Measurements from ENCODE around the gene CALR. TPM values are rescaled to one million over a fixed set of nuclear protein-coding genes. Genes with fewer than 3 reads are reported as not detected.

Gene CALR
- total RNA-seq, 1 experiment from 2014 or later, result 1,700 TPM

DNA sequence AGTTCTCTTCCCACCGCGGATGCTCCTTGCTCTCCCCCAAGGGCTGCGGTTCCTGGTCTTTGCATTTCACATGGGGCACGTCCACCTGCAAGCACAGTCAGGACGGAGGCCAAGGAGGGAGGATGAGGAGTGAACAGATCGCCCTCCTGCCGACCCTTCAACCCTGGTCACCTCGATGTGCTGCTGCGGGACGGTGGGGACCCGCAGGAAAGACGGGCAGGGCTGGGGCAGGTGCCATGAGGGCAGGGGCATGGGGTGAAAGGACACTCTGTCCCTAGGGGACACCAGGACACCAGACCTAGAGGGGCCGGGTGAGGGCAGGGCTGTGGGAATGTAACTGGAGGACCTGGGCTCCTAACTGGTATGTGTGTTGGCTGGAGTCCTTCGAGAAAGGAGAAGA, 20.2 kb upstream of the CALR start:
- H3K9me3 ChIP-seq (replicated peaks), result peaks cover 9% of the 10 kb centered on the region
- H3K27ac ChIP-seq, result no peak overlapping the region
- H3K4me3 ChIP-seq, result no peak overlapping the region
- H3K36me3 ChIP-seq, result peaks cover 10% of the 10 kb centered on the region
- H3K27me3 ChIP-seq (replicated peaks), result no peaks in the 10 kb centered on the region
- peaks cover 17% of the 10 kb centered on the region for H3K4me1 ChIP-seq (replicated peaks)
- no peak for DNase-seq (ENCODE audit: low read depth in 1 of 2, low spot score in 2 of 2)

DNA sequence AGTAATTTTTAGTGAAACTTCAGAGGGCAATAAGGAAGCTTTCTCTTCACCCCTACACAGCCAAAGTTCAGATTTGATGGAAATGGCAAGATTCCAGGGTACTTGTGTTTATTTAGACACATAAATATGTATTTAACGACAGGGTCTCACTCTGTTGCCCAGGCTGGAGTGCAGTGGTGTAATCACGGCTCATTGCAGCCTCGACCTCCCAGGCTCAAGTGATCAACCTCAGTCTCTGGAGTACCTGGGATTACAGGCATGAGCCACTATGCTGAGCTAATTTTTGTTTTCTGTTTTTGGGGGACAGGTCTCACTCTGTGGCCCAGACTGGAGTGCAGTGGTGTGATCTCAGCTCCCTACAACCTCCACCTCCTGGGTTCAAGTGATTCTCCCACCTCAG, 17.4 kb upstream of the CALR start:
- Histone ChIP-seq H3K9me3 (replicated peaks) (peaks cover 9% of the 10 kb centered on the region), H3K4me3 (no peak overlapping the region), H3K27me3 (replicated peaks) (no peaks in the 10 kb centered on the region), H3K36me3 (peaks cover 36% of the 10 kb centered on the region), H3K27ac (no peak overlapping the region), H3K4me1 (replicated peaks) (peaks cover 8% of the 10 kb centered on the region)
- DNase-seq (ENCODE audit: low read depth in 1 of 2, low spot score in 2 of 2), result no peak

DNA sequence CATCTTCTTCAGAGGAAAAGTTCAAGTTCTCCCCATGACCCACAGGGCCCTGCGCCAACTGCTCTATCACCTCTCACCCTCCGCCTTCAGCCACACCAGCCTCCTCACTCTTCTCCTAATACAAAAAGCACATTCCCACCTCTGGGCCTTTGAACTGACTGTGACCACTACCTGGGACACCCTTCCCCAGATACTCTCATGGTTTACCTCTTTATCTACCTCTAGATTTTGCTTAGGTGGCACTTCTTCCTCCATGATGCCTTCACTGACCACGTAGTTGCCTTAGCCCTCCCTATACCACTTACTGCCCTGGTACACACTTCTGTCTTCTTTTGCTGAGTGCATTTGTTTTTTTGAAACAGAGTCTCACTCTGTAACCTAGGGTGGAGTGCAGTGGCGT, 15.4 kb upstream of the CALR start:
- no peak overlapping the region for H3K27ac ChIP-seq
- no peaks in the 10 kb centered on the region for H3K27me3 ChIP-seq (replicated peaks)
- DNase-seq (ENCODE audit: low read depth in 1 of 2, low spot score in 2 of 2), result no peak
- H3K4me1 ChIP-seq (replicated peaks), result peaks cover 8% of the 10 kb centered on the region
- H3K4me3 ChIP-seq, result no peak overlapping the region
- peaks cover 51% of the 10 kb centered on the region for H3K36me3 ChIP-seq
- H3K9me3 ChIP-seq (replicated peaks), result peaks cover 9% of the 10 kb centered on the region

DNA sequence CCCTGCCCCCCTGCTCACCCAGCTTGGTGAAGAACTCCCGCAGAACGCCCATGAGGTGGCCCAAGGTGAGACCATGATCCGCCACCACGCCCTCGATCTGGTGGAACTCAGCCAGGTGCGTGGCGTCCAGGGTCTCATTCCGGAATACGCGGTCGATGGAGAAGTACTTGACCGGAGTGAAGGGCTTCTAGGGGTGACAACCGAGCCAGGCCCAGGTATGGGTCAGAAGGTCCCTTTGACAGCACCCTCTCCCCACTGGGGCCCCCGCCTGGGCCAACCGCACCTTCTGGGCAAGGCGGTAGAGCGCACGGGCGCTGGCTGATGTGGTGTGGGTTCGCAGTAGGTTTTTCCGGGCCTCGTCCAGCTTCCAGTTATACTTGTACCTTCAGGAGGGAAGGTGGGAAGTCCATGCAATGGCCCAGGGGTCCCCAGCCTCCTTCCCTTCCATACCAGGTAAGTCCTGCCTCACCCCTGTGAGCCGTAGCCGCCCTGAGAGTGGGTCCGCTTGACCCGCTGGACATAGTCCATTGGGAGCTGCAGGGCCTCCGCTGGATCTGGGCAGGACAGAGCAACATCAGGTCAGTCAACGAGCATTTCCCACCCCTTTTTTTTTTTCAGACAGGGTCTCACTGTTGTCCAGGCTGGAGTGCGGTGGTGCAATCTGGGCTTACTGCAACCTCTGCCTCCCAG, 13.6 kb upstream of the CALR start:
- DNase-seq (ENCODE audit: low read depth in 1 of 2, low spot score in 2 of 2), result no peak
- peaks cover 68% of the 10 kb centered on the region for H3K36me3 ChIP-seq
- H3K4me3 ChIP-seq, result no peak overlapping the region

DNA sequence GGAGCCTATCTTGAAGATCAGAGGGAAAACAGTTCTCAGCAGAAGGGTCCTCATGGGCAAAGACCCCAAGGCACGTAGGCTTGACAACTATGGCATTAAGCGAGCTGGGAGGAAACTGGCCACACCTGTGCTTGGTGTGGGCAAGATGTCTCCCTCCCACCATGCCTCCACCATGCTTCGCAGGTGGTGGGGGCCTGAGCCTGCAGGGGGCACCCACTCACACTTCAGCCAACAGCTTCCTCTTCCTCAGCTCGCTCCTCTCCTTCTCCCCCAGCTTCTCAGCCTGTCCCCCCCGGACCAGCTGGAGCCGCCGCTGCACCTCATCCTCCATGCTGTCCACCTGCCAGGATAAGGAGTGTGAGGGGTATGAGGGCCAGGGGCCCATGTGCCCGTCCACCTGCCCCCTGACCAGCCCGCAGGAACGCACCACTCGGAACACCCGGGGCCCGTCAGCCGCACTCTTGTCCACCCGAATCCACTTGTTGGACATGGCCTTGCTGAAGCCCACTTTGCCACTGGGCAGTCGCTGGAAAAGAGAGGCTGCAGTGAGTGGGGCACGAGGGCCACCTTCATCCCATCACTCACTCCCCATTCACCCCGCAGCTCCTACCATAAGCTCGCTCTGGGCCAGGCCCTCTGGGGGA, 8.3 kb upstream of the CALR start:
- Histone ChIP-seq H3K4me3 (no peak overlapping the region), H3K27ac (no peak overlapping the region), H3K36me3 (peaks cover 59% of the 10 kb centered on the region), H3K4me1 (replicated peaks) (peaks cover 13% of the 10 kb centered on the region), H3K27me3 (replicated peaks) (no peaks in the 10 kb centered on the region), H3K9me3 (replicated peaks) (no peaks in the 10 kb centered on the region)
- DNase-seq (ENCODE audit: low read depth in 1 of 2, low spot score in 2 of 2), result no peak

More for the DNA sequence above, 13.6 kb upstream of the CALR start:
- Histone ChIP-seq H3K27me3 (replicated peaks) (no peaks in the 10 kb centered on the region), H3K27ac (no peak overlapping the region), H3K4me1 (replicated peaks) (no peaks in the 10 kb centered on the region), H3K9me3 (replicated peaks) (no peaks in the 10 kb centered on the region)

DNA sequence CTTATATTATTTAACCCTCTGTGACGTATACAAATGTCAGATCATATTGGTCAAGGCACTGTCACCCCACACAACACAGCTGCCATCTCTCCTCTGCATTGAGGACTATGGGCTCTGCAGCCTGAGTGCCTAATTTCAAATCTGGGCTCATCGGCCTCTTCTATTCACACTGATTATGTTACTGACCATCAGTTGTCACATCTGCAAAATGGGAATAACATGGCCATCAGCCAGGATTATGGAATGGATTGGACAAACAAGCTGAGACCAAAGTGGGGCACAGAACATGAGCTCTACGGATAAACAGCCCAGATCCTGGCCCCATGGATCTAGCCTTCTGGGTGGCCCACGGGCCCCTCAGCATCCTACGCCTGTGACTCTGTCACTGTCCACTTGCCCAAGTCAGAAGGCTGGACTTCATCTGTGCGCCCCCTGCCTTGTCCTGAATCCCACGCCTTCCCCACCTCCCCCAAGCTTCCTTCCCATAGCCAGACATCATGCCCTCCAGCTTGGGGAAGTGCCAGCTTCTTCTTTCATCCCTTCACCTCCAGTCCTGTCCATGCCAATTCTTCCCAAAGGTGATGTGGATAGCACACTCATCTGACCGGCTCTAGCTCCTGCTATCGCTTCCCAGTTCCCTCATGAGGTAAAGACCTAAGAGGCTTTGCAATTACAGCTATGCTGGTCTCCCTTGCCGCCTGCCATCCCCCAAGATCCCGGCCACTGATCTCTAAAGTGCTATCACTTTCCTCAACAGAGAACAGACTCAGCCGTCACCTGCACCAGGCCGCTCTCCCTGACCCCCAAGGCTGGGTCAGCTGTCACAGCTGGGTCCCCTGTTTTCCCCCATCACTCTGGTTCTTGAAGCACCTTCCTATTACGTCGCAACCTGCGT, 5.8 kb upstream of the CALR start:
- no peak for DNase-seq (ENCODE audit: low read depth in 1 of 2, low spot score in 2 of 2)
- H3K9me3 ChIP-seq (replicated peaks), result no peaks in the 10 kb centered on the region
- peak overlapping the region; percentile 82 for H3K4me3 ChIP-seq
- no peaks in the 10 kb centered on the region for H3K27me3 ChIP-seq (replicated peaks)
- peaks cover 39% of the 10 kb centered on the region for H3K36me3 ChIP-seq
- H3K27ac ChIP-seq, result peak overlapping the region; percentile 24; the same call in 1 of the 2 replicates
- peaks cover 17% of the 10 kb centered on the region for H3K4me1 ChIP-seq (replicated peaks)

DNA sequence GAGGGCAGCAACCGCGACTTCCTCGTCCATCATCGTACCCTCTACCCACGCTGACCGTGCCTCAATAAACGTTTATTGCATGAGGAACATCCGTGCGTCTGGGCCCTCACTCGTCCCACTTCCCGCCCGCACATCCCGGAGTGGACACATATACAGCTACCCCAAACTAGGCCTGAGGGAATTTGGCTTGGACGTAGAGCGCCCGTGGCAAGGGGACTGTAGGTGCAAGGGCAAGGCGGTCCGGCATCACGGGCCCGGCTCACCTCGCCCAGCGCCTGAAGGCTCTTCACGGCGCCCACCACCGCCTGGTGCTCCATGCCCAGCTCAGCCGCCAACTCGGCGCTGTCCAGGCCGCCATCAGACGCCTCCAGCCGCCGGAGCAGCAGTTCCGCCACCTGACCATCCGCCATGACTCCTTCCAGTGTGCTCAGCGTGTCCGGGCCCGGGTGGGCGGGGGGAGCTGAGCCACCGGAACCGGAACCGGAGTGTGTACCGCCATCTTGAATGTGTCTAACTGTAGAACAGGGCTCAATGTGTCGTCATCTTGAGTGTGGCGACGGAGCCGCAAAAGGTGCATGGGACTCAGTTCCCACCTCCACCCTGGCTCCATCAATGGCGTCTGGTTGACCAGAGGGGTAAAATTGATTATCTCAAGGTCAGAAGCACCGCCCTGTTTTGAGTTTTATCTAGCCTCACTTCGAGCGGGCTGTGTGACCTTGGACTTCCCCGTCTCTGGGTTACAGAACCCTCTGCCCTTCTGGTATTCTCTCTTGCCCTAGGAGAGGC, 4.9 kb upstream of the CALR start, which contains the start of gene FARSA:
Gene FARSA (minus strand): TSS at position 425 of the 786 bp plus-strand sequence. CDS start 15 bp downstream, at position 410.
- peak within 1 kb of the TSS; percentile 24; the same call in 1 of the 2 replicates for H3K27ac ChIP-seq
- H3K27me3 ChIP-seq (replicated peaks), result no peaks in the 10 kb centered on the region
- peaks cover 21% of the 10 kb centered on the region for H3K4me1 ChIP-seq (replicated peaks)
- no peaks in the 10 kb centered on the region for H3K9me3 ChIP-seq (replicated peaks)
- peak; percentile 78 to 88 for DNase-seq (ENCODE audit: low read depth in 1 of 2, low spot score in 2 of 2)
- H3K36me3 ChIP-seq, result peaks cover 32% of the 10 kb centered on the region
- peak within 1 kb of the TSS; percentile 82 for H3K4me3 ChIP-seq

DNA sequence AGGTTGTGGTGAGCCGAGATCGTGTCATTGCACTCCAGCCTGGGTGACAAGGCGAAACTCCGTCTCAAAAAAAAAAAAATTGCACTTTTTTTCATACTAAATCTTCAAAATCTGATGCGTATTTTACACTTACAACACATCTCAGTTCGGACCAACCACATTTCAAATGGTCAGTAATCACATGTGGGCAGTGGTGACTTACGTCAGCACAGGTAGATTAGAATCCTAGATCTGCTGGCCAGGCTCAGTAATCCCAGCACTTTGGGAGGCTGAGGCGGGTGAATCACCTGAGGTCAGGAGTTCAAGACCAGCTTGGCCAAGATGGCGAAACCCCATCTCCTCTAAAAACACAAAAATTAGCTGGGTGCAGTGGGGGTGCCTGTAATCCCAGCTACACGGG, 3.3 kb upstream of the CALR start:
- Histone ChIP-seq H3K27ac (no peak overlapping the region), H3K9me3 (replicated peaks) (no peaks in the 10 kb centered on the region), H3K4me1 (replicated peaks) (peaks cover 29% of the 10 kb centered on the region), H3K36me3 (peaks cover 33% of the 10 kb centered on the region), H3K27me3 (replicated peaks) (no peaks in the 10 kb centered on the region), H3K4me3 (no peak overlapping the region)
- no peak for DNase-seq (ENCODE audit: low read depth in 1 of 2, low spot score in 2 of 2)

DNA sequence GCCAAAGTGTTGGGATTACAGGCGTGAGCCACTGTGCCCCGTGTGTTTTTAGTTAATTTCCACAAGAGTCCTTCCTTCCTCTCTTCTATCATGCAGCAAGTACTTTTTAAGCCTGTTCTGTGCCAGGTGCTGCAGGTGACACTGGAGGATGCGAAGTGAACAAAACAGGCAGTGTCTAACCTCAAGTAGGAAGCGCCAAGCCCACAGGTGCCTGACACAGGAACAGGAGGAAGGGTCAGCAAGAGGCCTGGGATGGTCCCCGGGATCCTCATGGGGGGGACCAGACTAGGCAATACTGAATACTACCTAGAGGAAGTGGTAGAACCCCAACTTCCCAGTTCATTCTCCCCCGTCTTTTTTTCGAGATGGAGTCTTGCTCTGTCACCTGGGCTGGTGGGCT, 1.8 kb upstream of the CALR start:
- H3K4me3 ChIP-seq, result no peak overlapping the region
- no peak for DNase-seq (ENCODE audit: low read depth in 1 of 2, low spot score in 2 of 2)
- no peak overlapping the region for H3K27ac ChIP-seq
- no peaks in the 10 kb centered on the region for H3K27me3 ChIP-seq (replicated peaks)
- no peaks in the 10 kb centered on the region for H3K9me3 ChIP-seq (replicated peaks)
- peaks cover 36% of the 10 kb centered on the region for H3K36me3 ChIP-seq
- H3K4me1 ChIP-seq (replicated peaks), result peaks cover 36% of the 10 kb centered on the region

DNA sequence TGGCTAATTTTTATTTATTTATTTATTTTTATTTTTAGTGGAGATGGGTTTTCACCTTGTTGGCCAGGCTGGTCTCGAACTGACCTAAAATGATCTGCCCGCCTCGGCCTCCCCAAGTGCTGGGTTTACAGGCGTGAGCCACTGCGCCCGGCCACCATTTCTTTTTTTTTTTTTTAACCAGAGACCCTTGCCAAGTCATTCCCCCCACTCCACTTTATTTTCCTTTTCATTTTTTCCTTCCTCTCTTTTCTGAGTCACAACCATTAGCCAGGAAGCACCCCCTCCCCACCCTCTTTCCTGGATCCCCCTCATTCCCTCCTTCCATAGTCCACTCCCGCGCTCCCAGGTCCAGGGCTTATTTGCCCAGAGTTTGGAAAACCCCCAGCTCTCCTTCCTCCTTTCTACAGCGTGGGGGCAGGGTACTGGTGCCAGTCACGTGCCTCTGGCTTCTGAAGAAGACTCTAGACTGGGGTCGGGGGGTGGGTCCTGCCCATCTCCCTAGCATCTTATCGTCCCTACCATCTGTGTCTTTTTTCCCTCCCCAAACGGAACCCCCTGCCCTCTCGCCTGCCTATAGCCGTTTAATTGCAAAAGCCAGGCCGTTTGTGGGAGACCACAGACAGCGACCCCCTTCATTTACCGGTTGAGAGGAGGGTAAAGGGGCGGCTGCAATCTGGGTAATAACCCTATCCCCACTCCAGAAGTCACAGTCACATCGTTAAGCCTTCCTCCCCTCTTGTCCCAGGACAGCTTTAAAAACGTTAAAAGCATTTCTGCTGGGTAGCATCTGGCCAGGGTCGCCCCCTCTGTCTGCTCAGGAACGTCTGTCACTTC, 1.1 kb upstream of the CALR start:
- H3K9me3 ChIP-seq (replicated peaks), result no peaks in the 10 kb centered on the region
- no peak for DNase-seq (ENCODE audit: low read depth in 1 of 2, low spot score in 2 of 2)
- H3K27ac ChIP-seq, result peak overlapping the region; percentile 7; the same call in 1 of the 2 replicates
- peaks cover 35% of the 10 kb centered on the region for H3K4me1 ChIP-seq (replicated peaks)
- H3K4me3 ChIP-seq, result peak overlapping the region; percentile 80
- H3K36me3 ChIP-seq, result peaks cover 43% of the 10 kb centered on the region
- H3K27me3 ChIP-seq (replicated peaks), result no peaks in the 10 kb centered on the region

DNA sequence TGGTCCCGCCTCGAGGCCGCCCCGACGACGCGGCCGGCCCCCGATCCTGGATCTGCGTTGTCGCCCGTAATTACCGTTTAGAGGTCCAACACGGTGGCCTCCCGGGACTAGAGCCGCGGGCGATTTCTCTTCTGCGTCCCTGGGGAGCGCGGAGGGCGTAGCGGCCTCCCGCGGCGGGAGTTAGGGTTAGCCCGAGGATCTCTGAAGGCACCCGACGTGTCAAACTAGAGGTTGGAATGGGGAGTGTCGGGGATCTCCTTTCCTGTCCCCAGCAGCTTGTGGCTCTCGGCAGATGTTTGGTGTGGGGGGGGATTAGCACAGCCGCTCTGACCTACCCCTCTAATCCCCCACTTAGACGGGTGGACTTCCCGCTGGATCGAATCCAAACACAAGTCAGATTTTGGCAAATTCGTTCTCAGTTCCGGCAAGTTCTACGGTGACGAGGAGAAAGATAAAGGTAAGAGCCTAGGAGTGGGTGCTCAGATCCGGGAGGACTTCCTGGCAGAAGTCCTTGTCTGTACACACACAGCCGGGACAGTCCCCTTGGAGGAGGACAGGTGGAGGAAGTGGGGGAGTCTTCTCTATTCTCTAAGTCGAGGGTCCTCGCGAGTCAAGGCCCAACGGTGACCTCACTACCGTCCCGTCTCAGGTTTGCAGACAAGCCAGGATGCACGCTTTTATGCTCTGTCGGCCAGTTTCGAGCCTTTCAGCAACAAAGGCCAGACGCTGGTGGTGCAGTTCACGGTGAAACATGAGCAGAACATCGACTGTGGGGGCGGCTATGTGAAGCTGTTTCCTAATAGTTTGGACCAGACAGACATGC, 581 bp downstream of the CALR start:
- H3K27ac ChIP-seq, result peak overlapping the region; percentile 39
- H3K9me3 ChIP-seq (replicated peaks), result no peaks in the 10 kb centered on the region
- H3K4me1 ChIP-seq (replicated peaks), result peaks cover 25% of the 10 kb centered on the region
- H3K4me3 ChIP-seq, result peak overlapping the region; percentile 80
- peaks cover 54% of the 10 kb centered on the region for H3K36me3 ChIP-seq
- H3K27me3 ChIP-seq (replicated peaks), result no peaks in the 10 kb centered on the region
- no peak for DNase-seq (ENCODE audit: low read depth in 1 of 2, low spot score in 2 of 2)

DNA sequence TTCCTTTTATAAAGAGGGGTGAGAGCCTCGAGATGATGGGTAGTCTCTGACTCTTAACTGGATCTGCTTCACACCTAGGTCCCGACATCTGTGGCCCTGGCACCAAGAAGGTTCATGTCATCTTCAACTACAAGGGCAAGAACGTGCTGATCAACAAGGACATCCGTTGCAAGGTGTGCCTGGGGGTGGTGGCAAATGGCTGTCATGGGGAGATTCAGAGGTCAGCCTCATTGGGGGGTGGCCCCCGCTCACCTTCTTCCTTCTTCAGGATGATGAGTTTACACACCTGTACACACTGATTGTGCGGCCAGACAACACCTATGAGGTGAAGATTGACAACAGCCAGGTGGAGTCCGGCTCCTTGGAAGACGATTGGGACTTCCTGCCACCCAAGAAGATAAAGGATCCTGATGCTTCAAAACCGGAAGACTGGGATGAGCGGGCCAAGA, 1.6 kb downstream of the CALR start:
- no peaks in the 10 kb centered on the region for H3K9me3 ChIP-seq (replicated peaks)
- no peak overlapping the region for H3K27ac ChIP-seq
- DNase-seq (ENCODE audit: low read depth in 1 of 2, low spot score in 2 of 2), result no peak
- peaks cover 23% of the 10 kb centered on the region for H3K4me1 ChIP-seq (replicated peaks)
- no peaks in the 10 kb centered on the region for H3K27me3 ChIP-seq (replicated peaks)
- peak overlapping the region; percentile 80 for H3K4me3 ChIP-seq
- H3K36me3 ChIP-seq, result peaks cover 64% of the 10 kb centered on the region

Data from SJSA1 (cell line).